ENCODE measurements around the gene GCLC. TPM values are rescaled to one million over a fixed set of nuclear protein-coding genes. Genes with fewer than 3 reads are reported as not detected.

GCLC gene
- total RNA-seq, 1 donor from 2014 or later: 54.6 TPM

DNA sequence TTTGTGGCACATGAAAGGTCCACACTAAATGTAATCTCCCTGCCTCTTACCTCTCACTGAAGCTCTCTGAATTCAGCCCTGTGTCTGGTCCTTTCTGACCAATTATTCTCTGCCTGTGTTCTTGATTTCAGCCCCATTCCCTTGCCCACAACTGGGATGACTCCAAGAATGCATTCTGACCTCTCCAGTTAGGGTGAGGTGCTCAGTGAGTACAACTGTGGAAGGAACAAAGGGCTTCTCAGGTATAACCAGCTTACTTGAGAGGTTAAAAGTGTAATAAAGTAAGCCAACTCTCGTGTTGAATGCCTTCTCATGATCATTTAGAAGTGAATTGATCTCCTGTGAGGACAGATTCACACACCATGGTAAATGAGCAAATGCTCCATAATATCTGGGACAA is 88.1 kb downstream of the GCLC start:
- TF ChIP-seq, protein P1, sequence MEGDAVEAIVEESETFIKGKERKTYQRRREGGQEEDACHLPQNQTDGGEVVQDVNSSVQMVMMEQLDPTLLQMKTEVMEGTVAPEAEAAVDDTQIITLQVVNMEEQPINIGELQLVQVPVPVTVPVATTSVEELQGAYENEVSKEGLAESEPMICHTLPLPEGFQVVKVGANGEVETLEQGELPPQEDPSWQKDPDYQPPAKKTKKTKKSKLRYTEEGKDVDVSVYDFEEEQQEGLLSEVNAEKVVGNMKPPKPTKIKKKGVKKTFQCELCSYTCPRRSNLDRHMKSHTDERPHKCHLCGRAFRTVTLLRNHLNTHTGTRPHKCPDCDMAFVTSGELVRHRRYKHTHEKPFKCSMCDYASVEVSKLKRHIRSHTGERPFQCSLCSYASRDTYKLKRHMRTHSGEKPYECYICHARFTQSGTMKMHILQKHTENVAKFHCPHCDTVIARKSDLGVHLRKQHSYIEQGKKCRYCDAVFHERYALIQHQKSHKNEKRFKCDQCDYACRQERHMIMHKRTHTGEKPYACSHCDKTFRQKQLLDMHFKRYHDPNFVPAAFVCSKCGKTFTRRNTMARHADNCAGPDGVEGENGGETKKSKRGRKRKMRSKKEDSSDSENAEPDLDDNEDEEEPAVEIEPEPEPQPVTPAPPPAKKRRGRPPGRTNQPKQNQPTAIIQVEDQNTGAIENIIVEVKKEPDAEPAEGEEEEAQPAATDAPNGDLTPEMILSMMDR (conservative IDR thresholded peaks at IDR 0.05): no peak

DNA sequence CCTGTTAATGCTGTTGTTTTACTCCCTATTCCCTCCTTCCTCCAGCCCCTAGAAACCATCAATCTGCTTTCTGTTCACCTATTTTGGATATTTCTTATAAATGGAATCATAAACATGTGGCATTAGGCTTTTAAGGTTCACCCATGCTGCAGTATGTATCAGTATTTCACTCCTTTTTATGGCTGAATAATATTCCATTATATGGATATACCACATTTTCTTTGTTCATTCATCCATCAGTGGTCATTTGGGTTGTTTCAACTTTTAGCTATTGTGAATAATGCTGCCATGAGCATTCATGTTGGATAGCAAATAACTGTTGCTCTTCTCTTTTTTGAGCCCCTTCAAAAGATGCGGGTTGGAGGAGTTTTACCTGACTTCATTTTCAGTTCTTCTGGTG is 89.2 kb downstream of the GCLC start:
- DNase-seq (ENCODE audit: extremely low spot score, unreplicated experiment): no peak
- Mint-ChIP-seq H3K9me3 (peaks cover 9% of the 10 kb centered on the region), H3K27ac (no peak overlapping the region), H3K4me3 (no peak overlapping the region), H3K36me3 (no peaks in the 10 kb centered on the region), H3K27me3 (no peaks in the 10 kb centered on the region), H3K4me1 (ENCODE audit: unreplicated experiment) (no peaks in the 10 kb centered on the region)
- TF ChIP-seq, protein P1 (conservative IDR thresholded peaks at IDR 0.05): no peak

More for the DNA sequence above, 88.1 kb downstream of the GCLC start:
- H3K36me3 Mint-ChIP-seq: no peaks in the 10 kb centered on the region
- peaks cover 9% of the 10 kb centered on the region for H3K9me3 Mint-ChIP-seq
- no peak overlapping the region for H3K27ac Mint-ChIP-seq
- H3K4me1 Mint-ChIP-seq (ENCODE audit: unreplicated experiment): no peaks in the 10 kb centered on the region
- DNase-seq (ENCODE audit: extremely low spot score, unreplicated experiment): no peak
- H3K4me3 Mint-ChIP-seq: no peak overlapping the region
- no peaks in the 10 kb centered on the region for H3K27me3 Mint-ChIP-seq

DNA sequence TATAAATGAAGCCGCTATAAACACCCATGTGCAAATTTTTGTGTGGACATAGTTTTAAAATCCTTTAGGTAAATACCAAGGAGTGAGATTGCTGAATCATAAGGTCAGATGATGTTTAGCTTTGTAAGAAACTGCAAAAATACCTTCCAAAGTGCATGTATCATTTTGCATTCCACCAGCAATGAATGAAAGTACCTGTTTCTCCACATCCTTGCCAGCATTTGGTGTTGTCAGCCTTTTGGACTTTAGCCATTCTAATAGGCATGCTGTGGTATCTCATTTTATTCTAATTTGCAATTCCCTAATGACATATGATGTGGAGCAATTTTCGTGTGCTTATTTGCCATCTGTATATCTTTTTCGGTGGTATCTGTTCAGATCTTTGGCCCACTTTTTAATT is 93.7 kb downstream of the GCLC start:
- Mint-ChIP-seq H3K27ac (no peak overlapping the region), H3K36me3 (no peaks in the 10 kb centered on the region), H3K4me3 (no peak overlapping the region), H3K27me3 (no peaks in the 10 kb centered on the region), H3K4me1 (ENCODE audit: unreplicated experiment) (peaks cover 7% of the 10 kb centered on the region), H3K9me3 (peaks cover 17% of the 10 kb centered on the region)
- TF ChIP-seq, protein P1 (conservative IDR thresholded peaks at IDR 0.05): no peak
- no peak for DNase-seq (ENCODE audit: extremely low spot score, unreplicated experiment)

DNA sequence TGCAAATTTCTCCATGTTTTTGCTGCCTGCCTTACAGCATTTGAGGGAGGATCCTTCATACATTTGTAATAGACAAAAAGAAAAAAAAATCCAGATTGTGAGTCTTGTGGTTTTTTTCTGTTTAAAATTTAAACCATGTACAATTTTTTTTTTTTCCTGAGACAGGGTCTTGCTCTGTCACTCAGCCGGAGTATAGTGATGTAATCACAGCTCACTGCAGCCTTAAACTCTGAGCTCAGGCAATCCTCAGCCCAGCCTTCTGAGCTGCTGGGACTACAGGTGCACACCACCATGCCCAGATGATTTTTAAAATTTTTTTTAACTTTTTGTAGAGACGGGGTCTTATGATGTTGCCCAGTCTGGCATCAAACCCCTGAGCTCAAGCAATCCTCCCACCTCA is 97.0 kb downstream of the GCLC start:
- Mint-ChIP-seq H3K4me3 (no peak overlapping the region), H3K36me3 (no peaks in the 10 kb centered on the region), H3K9me3 (peaks cover 9% of the 10 kb centered on the region), H3K27me3 (peaks cover 4% of the 10 kb centered on the region), H3K27ac (no peak overlapping the region), H3K4me1 (ENCODE audit: unreplicated experiment) (peaks cover 7% of the 10 kb centered on the region)
- DNase-seq (ENCODE audit: extremely low spot score, unreplicated experiment): no peak
- TF ChIP-seq, protein P1 (conservative IDR thresholded peaks at IDR 0.05): no peak

Other genes with a start within 250 kb of the GCLC start
- gene ELOVL5, start 196.2 kb downstream of the GCLC start, total RNA-seq (ENCODE audit: low replicate concordance): 66.3 and 103 TPM in 2 replicates
- 1.3 and 2.8 TPM in 2 replicates for gene KLHL31, start 120.7 kb upstream of the GCLC start, total RNA-seq (ENCODE audit: low replicate concordance)
- gene LRRC1, start 249.9 kb upstream of the GCLC start, total RNA-seq (ENCODE audit: low replicate concordance): 28.9 and 60.0 TPM in 2 replicates